Measurements from ENCODE around the gene CHCHD5.

DNA sequence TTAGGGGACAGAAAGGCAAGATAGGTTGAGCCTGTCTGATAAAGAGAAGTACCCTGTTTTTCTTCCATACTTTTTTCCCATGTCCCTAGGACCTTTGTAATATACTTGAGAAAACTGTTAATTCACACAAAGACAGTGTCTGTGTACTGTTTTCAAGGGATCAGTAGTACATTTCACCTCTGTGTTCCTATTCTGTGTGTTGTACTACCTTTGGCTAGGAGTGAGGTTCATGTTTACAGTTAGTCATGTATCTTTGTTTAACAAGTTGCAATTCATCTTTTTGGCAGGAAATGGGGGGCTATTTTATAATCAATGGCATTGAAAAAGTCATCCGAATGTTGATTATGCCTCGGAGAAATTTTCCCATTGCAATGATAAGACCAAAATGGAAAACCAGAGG, 35.4 kb upstream of the CHCHD5 start:
- no peak for TF ChIP-seq POLR2A (IDR thresholded peaks at IDR 0.05; ENCODE audit: low read depth, low read length)
- TF ChIP-seq TAF1 (IDR thresholded peaks at IDR 0.05; ENCODE audit: low read depth, low read length), result no peak

Measured in GM12891 (cell line).